Lower lobe of right lung (tissue), 2 donors: ENCODE data around the gene PRRT3. TPM values are rescaled to one million over a fixed set of nuclear protein-coding genes. Genes with fewer than 3 reads are reported as not detected.

Experiments used
- ATAC-seq, 2 donors: fragments of 200-7000 bp; cut with Tn5 transposase; one replicate each; pipeline ENCODE4 v1.9.1; 2020 to 2022; ENCODE audit warnings: mild to moderate bottlenecking in 2 of 2, moderate library complexity in 2 of 2
- DNase-seq: peaks from one replicate; pipeline ENCODE4 v3.0.0-alpha.2; 2020
- H3K27ac ChIP-seq: fragments of 200-600 bp; one replicate; pipeline ENCODE4 v1.8.0; 2022
- H3K27me3 ChIP-seq: fragments of 200-600 bp; one replicate; pipeline ENCODE4 v1.8.0; 2022; ENCODE audit warnings: low read depth
- H3K36me3 ChIP-seq: fragments of 200-600 bp; one replicate; pipeline ENCODE4 v1.8.0; 2022; ENCODE audit warnings: mild to moderate bottlenecking
- H3K4me1 ChIP-seq: fragments of 200-600 bp; one replicate; pipeline ENCODE4 v1.8.0; 2022
- H3K4me3 ChIP-seq: fragments of 200-600 bp; one replicate; pipeline ENCODE4 v1.8.0; 2022; ENCODE audit warnings: mild to moderate bottlenecking
- H3K9me3 ChIP-seq: fragments of 200-600 bp; one replicate; pipeline ENCODE4 v1.8.0; 2022
- intact Hi-C: fragments of 100-400 bp; cut with DNase I; formaldehyde crosslinking; loops from one replicate; pipeline ENCODE4 v1.11.0; 2022
- total RNA-seq: library from RNA; stranded (reverse); fragmentation: NEBNext Ultra II Directional; extraction: Animal tissue kit (Norgen Biotek cat#: 25700); gene quantifications from one replicate; pipeline ENCODE4 v1.2.1, GENCODE V29; 2021
- TF ChIP-seq, protein P1 (sequence below): fragments of 200-600 bp; IDR thresholded peaks from one replicate; pipeline ENCODE4 v1.8.0; 2022; ENCODE audit warnings: antibody characterized with exemption, mild to moderate bottlenecking
- donor health status: DM: no; HTN: yes; CAD: no; lungs with severe emphysema.

Gene PRRT3
- total RNA-seq, 1 donor from 2014 or later = 2.1 TPM

DNA sequence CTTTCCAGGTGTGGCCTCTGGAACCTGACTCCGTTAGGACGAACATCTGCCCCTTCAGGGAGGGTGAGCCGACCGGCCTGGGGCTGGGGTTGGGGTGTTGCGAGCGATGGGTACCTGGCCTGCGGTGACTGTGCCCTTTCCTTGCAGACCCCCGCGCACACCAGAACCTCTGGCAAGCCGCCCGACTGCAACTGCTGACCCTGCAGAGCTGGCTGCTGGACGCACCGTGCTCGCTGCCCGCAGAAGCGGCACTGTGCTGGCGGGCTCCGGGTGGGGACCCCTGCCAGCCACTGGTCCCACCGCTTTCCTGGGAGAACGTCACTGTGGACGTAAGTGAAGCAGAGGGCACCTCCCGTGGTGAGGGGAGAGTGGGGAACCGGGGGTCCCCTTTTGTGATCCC lies 24.1 kb downstream of the PRRT3 start:
- DNase-seq = no peak
- ATAC-seq = no peak
- intact Hi-C loops = no loop called here

DNA sequence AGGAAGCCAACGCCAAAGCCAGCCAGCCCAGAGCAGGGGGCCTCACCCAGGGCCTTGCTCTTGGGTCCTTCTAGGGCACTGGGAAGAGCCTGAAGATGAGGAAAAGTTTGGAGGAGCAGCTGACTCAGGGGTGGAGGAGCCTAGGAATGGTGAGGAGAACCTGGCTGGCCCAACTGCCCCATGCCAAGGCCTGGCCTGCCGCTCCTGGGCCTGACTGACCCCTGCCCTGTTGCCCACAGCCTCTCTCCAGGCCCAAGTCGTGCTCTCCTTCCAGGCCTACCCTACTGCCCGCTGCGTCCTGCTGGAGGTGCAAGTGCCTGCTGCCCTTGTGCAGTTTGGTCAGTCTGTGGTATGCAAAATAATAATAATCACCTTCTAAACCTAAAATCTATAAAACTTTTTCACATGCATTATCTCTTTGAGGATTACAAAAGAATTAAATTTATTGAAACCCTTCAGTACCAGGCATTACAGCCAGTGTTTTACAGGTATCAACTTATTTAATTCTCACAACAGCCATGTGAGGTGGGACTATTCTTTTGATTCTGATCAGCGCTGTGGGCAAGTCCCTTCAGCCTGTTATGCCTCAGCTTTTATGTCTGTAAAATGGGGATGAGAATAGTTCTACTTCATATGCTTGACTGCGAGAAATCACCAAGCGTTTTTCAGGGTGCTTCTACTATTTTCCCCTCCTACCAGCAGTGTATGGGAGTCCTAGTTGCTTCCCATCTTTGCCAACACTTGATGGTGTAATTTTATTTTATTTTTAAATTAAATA lies 33.8 kb downstream of the PRRT3 start:
- Histone ChIP-seq H3K36me3 (peaks cover 8% of the 10 kb centered on the region), H3K9me3 (no peaks in the 10 kb centered on the region), H3K27ac (no peak overlapping the region), H3K4me1 (peaks cover 32% of the 10 kb centered on the region), H3K27me3 (no peaks in the 10 kb centered on the region), H3K4me3 (no peak overlapping the region)
- DNase-seq (no peak), ATAC-seq (no peak)
- TF ChIP-seq, protein P1, sequence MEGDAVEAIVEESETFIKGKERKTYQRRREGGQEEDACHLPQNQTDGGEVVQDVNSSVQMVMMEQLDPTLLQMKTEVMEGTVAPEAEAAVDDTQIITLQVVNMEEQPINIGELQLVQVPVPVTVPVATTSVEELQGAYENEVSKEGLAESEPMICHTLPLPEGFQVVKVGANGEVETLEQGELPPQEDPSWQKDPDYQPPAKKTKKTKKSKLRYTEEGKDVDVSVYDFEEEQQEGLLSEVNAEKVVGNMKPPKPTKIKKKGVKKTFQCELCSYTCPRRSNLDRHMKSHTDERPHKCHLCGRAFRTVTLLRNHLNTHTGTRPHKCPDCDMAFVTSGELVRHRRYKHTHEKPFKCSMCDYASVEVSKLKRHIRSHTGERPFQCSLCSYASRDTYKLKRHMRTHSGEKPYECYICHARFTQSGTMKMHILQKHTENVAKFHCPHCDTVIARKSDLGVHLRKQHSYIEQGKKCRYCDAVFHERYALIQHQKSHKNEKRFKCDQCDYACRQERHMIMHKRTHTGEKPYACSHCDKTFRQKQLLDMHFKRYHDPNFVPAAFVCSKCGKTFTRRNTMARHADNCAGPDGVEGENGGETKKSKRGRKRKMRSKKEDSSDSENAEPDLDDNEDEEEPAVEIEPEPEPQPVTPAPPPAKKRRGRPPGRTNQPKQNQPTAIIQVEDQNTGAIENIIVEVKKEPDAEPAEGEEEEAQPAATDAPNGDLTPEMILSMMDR = no peak
- intact Hi-C loops = no loop called here

More for the DNA sequence above, 24.1 kb downstream of the PRRT3 start:
- H3K27me3 ChIP-seq = no peaks in the 10 kb centered on the region
- TF ChIP-seq, protein P1 = no peak
- no peak overlapping the region for H3K4me3 ChIP-seq
- H3K36me3 ChIP-seq = peaks cover 57% of the 10 kb centered on the region
- H3K4me1 ChIP-seq = peaks cover 14% of the 10 kb centered on the region
- H3K27ac ChIP-seq = no peak overlapping the region
- H3K9me3 ChIP-seq = no peaks in the 10 kb centered on the region

DNA sequence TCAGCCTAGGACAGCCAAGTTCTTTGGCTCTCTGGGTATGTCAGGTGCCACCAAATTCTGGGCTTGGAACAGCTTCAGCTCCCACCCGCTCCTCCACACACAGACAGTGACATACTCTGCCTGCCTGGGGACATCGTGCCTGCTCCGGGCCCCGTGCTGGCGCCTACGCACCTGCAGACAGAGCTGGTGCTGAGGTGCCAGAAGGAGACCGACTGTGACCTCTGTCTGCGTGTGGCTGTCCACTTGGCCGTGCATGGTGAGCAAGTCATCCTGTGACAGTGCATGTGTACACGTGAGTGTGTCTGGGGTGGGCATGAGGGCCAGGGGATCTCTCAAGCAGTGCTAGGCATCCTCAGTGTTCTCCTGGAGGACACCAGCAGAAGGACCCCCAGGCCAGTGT lies 34.4 kb downstream of the PRRT3 start:
- ATAC-seq = no peak
- Histone ChIP-seq H3K36me3 (peaks cover 6% of the 10 kb centered on the region), H3K4me3 (peak overlapping the region; percentile 68), H3K9me3 (no peaks in the 10 kb centered on the region), H3K4me1 (peaks cover 32% of the 10 kb centered on the region), H3K27ac (peak overlapping the region; percentile 90), H3K27me3 (no peaks in the 10 kb centered on the region)
- DNase-seq = no peak
- TF ChIP-seq, protein P1 = no peak
- intact Hi-C loops = no loop called here

DNA sequence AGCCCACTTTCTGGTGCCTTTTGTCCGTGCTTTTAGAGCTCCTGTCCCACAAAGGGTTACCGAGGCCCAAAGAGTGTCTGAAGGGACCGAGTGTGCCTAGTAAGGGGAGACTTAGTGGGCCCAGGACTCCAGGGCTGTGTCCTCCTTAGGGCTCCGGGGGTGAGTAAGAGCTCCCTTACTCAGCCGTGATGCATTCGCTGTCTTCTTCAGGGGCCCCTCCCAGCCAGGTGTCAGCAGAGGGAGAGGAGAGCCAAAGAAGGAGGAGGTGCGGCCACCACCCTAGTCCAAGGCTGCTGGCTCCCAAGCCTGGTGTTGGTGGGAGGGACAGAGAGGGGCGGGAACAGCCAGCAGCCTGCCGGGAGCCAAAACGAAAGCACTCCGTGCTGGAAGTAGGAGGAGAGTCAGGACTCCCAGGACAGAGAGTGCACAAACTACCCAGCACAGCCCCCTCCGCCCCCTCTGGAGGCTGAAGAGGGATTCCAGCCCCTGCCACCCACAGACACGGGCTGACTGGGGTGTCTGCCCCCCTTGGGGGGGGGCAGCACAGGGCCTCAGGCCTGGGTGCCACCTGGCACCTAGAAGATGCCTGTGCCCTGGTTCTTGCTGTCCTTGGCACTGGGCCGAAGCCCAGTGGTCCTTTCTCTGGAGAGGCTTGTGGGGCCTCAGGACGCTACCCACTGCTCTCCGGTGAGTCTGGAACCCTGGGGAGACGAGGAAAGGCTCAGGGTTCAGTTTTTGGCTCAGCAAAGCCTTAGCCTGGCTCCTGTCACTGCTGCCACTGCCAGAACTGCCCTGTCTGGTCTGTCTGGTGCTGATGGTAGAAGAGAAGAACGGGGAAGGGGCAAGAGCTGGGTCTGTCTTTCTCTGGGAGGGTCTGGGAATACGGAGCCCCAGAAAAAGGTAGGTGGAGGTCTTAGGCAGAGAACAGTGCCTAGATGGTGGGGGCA lies 35.2 kb downstream of the PRRT3 start, which contains the start of gene IL17RC:
Gene IL17RC (plus strand): TSS at position 365 of the 947 bp plus-strand sequence. CDS start 218 bp downstream, at position 583.
- peak; percentile 90 for DNase-seq
- Histone ChIP-seq H3K27me3 (no peaks in the 10 kb centered on the region), H3K9me3 (no peaks in the 10 kb centered on the region), H3K4me1 (peaks cover 39% of the 10 kb centered on the region), H3K27ac (peak within 1 kb of the TSS; percentile 90), H3K36me3 (peaks cover 6% of the 10 kb centered on the region), H3K4me3 (peak within 1 kb of the TSS; percentile 68)
- TF ChIP-seq, protein P1 = no peak
- peak; percentile 91 to 92 for ATAC-seq
- intact Hi-C loops = no loop called here

DNA sequence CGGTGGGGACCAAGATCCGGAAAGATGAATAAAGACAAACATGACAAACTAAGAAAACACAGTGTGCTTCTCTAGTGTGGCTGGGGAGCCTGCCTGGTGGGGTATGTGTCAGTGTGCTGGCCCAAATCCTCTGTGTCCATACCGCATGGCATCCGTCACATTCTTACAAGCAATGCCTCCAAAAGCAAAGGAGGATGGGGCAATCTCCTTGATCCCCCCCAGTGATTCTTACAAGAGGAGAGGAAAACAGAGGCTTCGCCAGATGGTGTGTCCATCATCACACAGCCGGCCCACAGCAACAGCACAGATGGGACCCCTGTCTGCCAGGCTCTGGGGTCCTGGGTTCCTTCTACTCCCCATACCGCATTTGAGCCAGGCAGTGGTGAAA lies 35.9 kb downstream of the PRRT3 start:
- H3K9me3 ChIP-seq = no peaks in the 10 kb centered on the region
- intact Hi-C loops = no loop called here
- DNase-seq = no peak

More for the DNA sequence above, 35.9 kb downstream of the PRRT3 start:
- Histone ChIP-seq H3K27me3 (no peaks in the 10 kb centered on the region), H3K36me3 (peaks cover 6% of the 10 kb centered on the region), H3K4me1 (peaks cover 43% of the 10 kb centered on the region), H3K27ac (peak overlapping the region; percentile 90), H3K4me3 (peak overlapping the region; percentile 68)
- ATAC-seq = peak in 1 of 2 donors; percentile 1
- TF ChIP-seq, protein P1 = no peak
